ENCODE results near the gene AGAP2. TPM values are rescaled to one million over a fixed set of nuclear protein-coding genes. Genes with fewer than 3 reads are reported as not detected.

Gene AGAP2
- total RNA-seq, 1 experiment from 2014 or later = 5.3 TPM

- no peak overlapping the region for H2AFZ ChIP-seq (ENCODE audit: low read length)
- no peaks in the 10 kb centered on the region for H3K4me1 ChIP-seq (ENCODE audit: insufficient read depth, low read length)
- no peak overlapping the region for H3K14ac ChIP-seq (ENCODE audit: insufficient read depth, low read length)
- no peaks in the 10 kb centered on the region for H3K23me2 ChIP-seq (ENCODE audit: insufficient read length, low read depth, low read length, poor library complexity, severe bottlenecking)
- no peak overlapping the region for H3K27ac ChIP-seq (ENCODE audit: insufficient read length, low read depth, low read length)
- no CpG with 5 or more reads among the region's 4 CpGs for WGBS (ENCODE audit: extremely low coverage, insufficient read length, low lambda C conversion rate)
- no peak overlapping the region for H3K18ac ChIP-seq (ENCODE audit: insufficient read length, low read depth, low read length)
- no peaks in the 10 kb centered on the region for H3K9me3 ChIP-seq (ENCODE audit: control insufficient read depth, low read depth, low read length)
- Mint-ChIP-seq H3K9me3 (no peaks in the 10 kb centered on the region), H3K4me1 (no peaks in the 10 kb centered on the region), H3K27ac (no peak overlapping the region; a peak in 1 of 7 replicates), H3K36me3 (ENCODE audit: insufficient read depth in 1 of 3, low read depth in 3 of 3) (peaks cover 19 to 55% (median 28%) of the 10 kb centered on the region in 3 experiments), H3K4me3 (no peak overlapping the region), H3K27me3 (ENCODE audit: low read depth) (no peaks in the 10 kb centered on the region)
- H4K20me1 ChIP-seq (ENCODE audit: control insufficient read depth, insufficient read depth, insufficient read length) = no peaks in the 10 kb centered on the region
- no peaks in the 10 kb centered on the region for H3K79me1 ChIP-seq (ENCODE audit: insufficient read depth, low read depth, low read length, poor library complexity, severe bottlenecking)
- H3K56ac ChIP-seq (ENCODE audit: insufficient read length, low read depth, low read length) = no peak overlapping the region
- no peak overlapping the region for H3K9ac ChIP-seq (ENCODE audit: extremely low read depth, insufficient read length, low read length)
- H2AK5ac ChIP-seq (ENCODE audit: insufficient read length, low read length) = no peak overlapping the region
- H4K5ac ChIP-seq (ENCODE audit: insufficient read length, low read depth, low read length) = no peak overlapping the region
- no peaks in the 10 kb centered on the region for H3K79me2 ChIP-seq (ENCODE audit: insufficient read depth, low read length)
- H3K4me2 ChIP-seq (ENCODE audit: insufficient read depth, insufficient read length, low read length) = no peak overlapping the region
- H4K91ac ChIP-seq (ENCODE audit: insufficient read length, low read depth, low read length) = no peak overlapping the region
- H2BK5ac ChIP-seq (ENCODE audit: insufficient read length, low read length) = no peak overlapping the region
- no peak for TF ChIP-seq CTCF (conservative IDR thresholded peaks at IDR 0.05)
- no peak overlapping the region for H2BK12ac ChIP-seq (ENCODE audit: insufficient read length, low read depth, low read length)
- H2BK15ac ChIP-seq (ENCODE audit: low read depth, low read length) = no peak overlapping the region
- no peak for DNase-seq
- H4K8ac ChIP-seq (replicated peaks; ENCODE audit: insufficient read length, low read depth, low read length) = no peak overlapping the region
- H3K27me3 ChIP-seq (ENCODE audit: insufficient read depth, low read length) = no peaks in the 10 kb centered on the region
- no peak overlapping the region for H2BK120ac ChIP-seq (ENCODE audit: low read depth, low read length, poor library complexity, severe bottlenecking)
- H3K4ac ChIP-seq (ENCODE audit: low read depth, low read length) = no peak overlapping the region
- H3T11ph ChIP-seq (ENCODE audit: low read length) = no peak overlapping the region
- H2BK20ac ChIP-seq (ENCODE audit: low read depth, low read length, poor library complexity, severe bottlenecking) = no peak overlapping the region
- no peak overlapping the region for H3K23ac ChIP-seq (ENCODE audit: insufficient read length, low read depth, low read length)
These were observed 22.2 kb downstream of the AGAP2 start for GRCh38 chr12:57716305-57716704.

All from H9 (cell line).